VCaP (cell line): Measurements from ENCODE around the gene CMTM4.
A peak's percentile ranks its signal among the peaks of the same experiment; 100 is the strongest.

Experiments
- H3K27ac ChIP-seq: fragments of 450-650 bp; 2 replicates; pipeline ENCODE4 v1.5.1; 2017
- CTCF ChIP-seq: fragments of 450-650 bp; conservative IDR thresholded peaks from 2 replicates; pipeline ENCODE4 v1.5.1; 2017; ENCODE audit warnings: mild to moderate bottlenecking, moderate library complexity

The CMTM4 gene

GRCh38 chr16:66682271-66682670, 14.3 kb downstream of the CMTM4 start:
- no peak for TF ChIP-seq CTCF

GRCh38 chr16:66681676-66682075, 14.9 kb downstream of the CMTM4 start:
- no peak overlapping the region for H3K27ac ChIP-seq
- no peak for TF ChIP-seq CTCF

More at GRCh38 chr16:66682271-66682670, 14.3 kb downstream of the CMTM4 start:
- no peak overlapping the region for H3K27ac ChIP-seq

GRCh38 chr16:66678337-66678736, 18.2 kb downstream of the CMTM4 start:
- TF ChIP-seq CTCF: no peak
- no peak overlapping the region for H3K27ac ChIP-seq

- H3K27ac ChIP-seq: no peak overlapping the region
- no peak for TF ChIP-seq CTCF
Measured at GRCh38 chr16:66677836-66678235, 18.7 kb downstream of the CMTM4 start.

- no peak for TF ChIP-seq CTCF
- H3K27ac ChIP-seq: no peak overlapping the region
Measured at GRCh38 chr16:66677179-66677578, 19.4 kb downstream of the CMTM4 start.

GRCh38 chr16:66676599-66676998, 19.9 kb downstream of the CMTM4 start:
- no peak for TF ChIP-seq CTCF
- H3K27ac ChIP-seq: no peak overlapping the region

GRCh38 chr16:66673691-66674090, 22.9 kb downstream of the CMTM4 start:
- peak overlapping the region; percentile 91 for H3K27ac ChIP-seq
- TF ChIP-seq CTCF: no peak
